KMS-11 (cell line): ENCODE results near the gene CLN3.
"Not testable (repeated sequence)": the region's sequence is repeated elsewhere in the genome, so short reads cannot be mapped to it uniquely, and the experiment has no call there.

Source experiments
- H2AFZ ChIP-seq: fragments of 200-600 bp; sonication (generic); 2 replicates; pipeline ENCODE4 v1.6.1; 2016; ENCODE audit warnings: antibody characterized with exemption, mixed run types, low read depth
- H3K27ac ChIP-seq: fragments of 200-600 bp; sonication (generic); 2 replicates; pipeline ENCODE4 v1.6.1; 2016; ENCODE audit warnings: mild to moderate bottlenecking, mixed run types
- H3K27me3 ChIP-seq: fragments of 200-600 bp; sonication (generic); 2 replicates; pipeline ENCODE4 v1.6.1; 2017; ENCODE audit warnings: mild to moderate bottlenecking, low read depth, mixed run types, moderate library complexity; ENCODE audit not compliant: insufficient read depth
- H3K36me3 ChIP-seq: fragments of 200-600 bp; sonication (generic); 2 replicates; pipeline ENCODE4 v1.6.1; 2017; ENCODE audit warnings: mild to moderate bottlenecking, mixed run types; ENCODE audit not compliant: insufficient read depth
- H3K4me1 ChIP-seq: fragments of 200-600 bp; sonication (generic); 2 replicates; pipeline ENCODE4 v1.6.1; 2016; ENCODE audit warnings: mild to moderate bottlenecking, low read depth, mixed run types; ENCODE audit not compliant: poor library complexity, severe bottlenecking
- H3K4me2 ChIP-seq: fragments of 200-600 bp; sonication (generic); 2 replicates; pipeline ENCODE4 v1.7.0; 2016; ENCODE audit warnings: mild to moderate bottlenecking, mixed run types
- H3K4me3 ChIP-seq: fragments of 200-600 bp; sonication (generic); IDR thresholded peaks from 2 replicates; pipeline ENCODE4 v1.6.1; 2017; ENCODE audit warnings: low read depth, low read length, mixed read lengths; ENCODE audit not compliant: insufficient read depth
- H3K79me2 ChIP-seq: fragments of 200-600 bp; sonication (generic); 2 replicates; pipeline ENCODE4 v1.6.1; 2016; ENCODE audit warnings: low read depth, mixed run types; ENCODE audit not compliant: insufficient read depth
- H3K9ac ChIP-seq: fragments of 200-600 bp; sonication (generic); 2 replicates; pipeline ENCODE4 v1.6.1; 2016; ENCODE audit warnings: mild to moderate bottlenecking, mixed run types
- H4K20me1 ChIP-seq: fragments of 200-600 bp; sonication (generic); 2 replicates; pipeline ENCODE4 v1.6.1; 2016; ENCODE audit warnings: mild to moderate bottlenecking, mixed run types; ENCODE audit not compliant: insufficient read depth
- CTCF ChIP-seq: fragments of 200-600 bp; sonication (generic); conservative IDR thresholded peaks from 2 replicates; pipeline ENCODE4 v1.6.1; 2017; ENCODE audit warnings: low read depth, mild to moderate bottlenecking, antibody characterized with exemption, low read length, moderate library complexity, mixed read lengths

CLN3 gene

GRCh38 chr16:28529124-28529523 is 37.2 kb upstream of the CLN3 start:
- H3K4me1 ChIP-seq: no peaks in the 10 kb centered on the region
- no peaks in the 10 kb centered on the region for H3K79me2 ChIP-seq
- no peak overlapping the region for H2AFZ ChIP-seq
- no peak overlapping the region for H3K27ac ChIP-seq
- no peak overlapping the region for H3K4me2 ChIP-seq
- H3K4me3 ChIP-seq: no peak overlapping the region
- no peak overlapping the region for H3K9ac ChIP-seq
- no peaks in the 10 kb centered on the region for H3K36me3 ChIP-seq
- TF ChIP-seq CTCF: no peak
- no peaks in the 10 kb centered on the region for H4K20me1 ChIP-seq
- H3K27me3 ChIP-seq: no peaks in the 10 kb centered on the region

- H3K27ac ChIP-seq: no peak overlapping the region
- H3K27me3 ChIP-seq: no peaks in the 10 kb centered on the region
- no peaks in the 10 kb centered on the region for H3K4me1 ChIP-seq
- H2AFZ ChIP-seq: no peak overlapping the region
- H3K9ac ChIP-seq: no peak overlapping the region
- no peaks in the 10 kb centered on the region for H3K79me2 ChIP-seq
- H4K20me1 ChIP-seq: no peaks in the 10 kb centered on the region
- no peaks in the 10 kb centered on the region for H3K36me3 ChIP-seq
- H3K4me2 ChIP-seq: no peak overlapping the region
- H3K4me3 ChIP-seq: no peak overlapping the region
- no peak for TF ChIP-seq CTCF
Observed at GRCh38 chr16:28528463-28528867, 36.6 kb upstream of the CLN3 start.

GRCh38 chr16:28527985-28528384 is 36.1 kb upstream of the CLN3 start:
- Histone ChIP-seq H3K4me3 (no peak overlapping the region), H3K36me3 (no peaks in the 10 kb centered on the region), H3K4me2 (no peak overlapping the region), H3K4me1 (peaks cover 3% of the 10 kb centered on the region), H3K79me2 (no peaks in the 10 kb centered on the region), H3K27me3 (no peaks in the 10 kb centered on the region), H3K27ac (no peak overlapping the region), H3K9ac (no peak overlapping the region), H4K20me1 (no peaks in the 10 kb centered on the region), H2AFZ (no peak overlapping the region)
- no peak for TF ChIP-seq CTCF

- H3K9ac ChIP-seq, H3K27me3 ChIP-seq, H3K36me3 ChIP-seq, H2AFZ ChIP-seq, H3K27ac ChIP-seq, H3K4me1 ChIP-seq, H3K4me2 ChIP-seq, H4K20me1 ChIP-seq, H3K4me3 ChIP-seq, H3K79me2 ChIP-seq: not testable (repeated sequence)
Observed at GRCh38 chr16:28527100-28527785, 35.4 kb upstream of the CLN3 start.
